Astrocyte of the cerebellum (primary cell): ENCODE results near the gene TRIP11.

Experiments used
- DNase-seq: peaks from one replicate; pipeline ENCODE4 v3.0.0-alpha.2; 2011; ENCODE audit warnings: low read depth
- H3K4me3 ChIP-seq: 2 replicates; pipeline ENCODE4 v1.5.1; 2011; ENCODE audit warnings: mild to moderate bottlenecking, low read depth, low read length, moderate library complexity
- CTCF ChIP-seq: IDR thresholded peaks from 2 replicates; pipeline ENCODE4 v1.5.1; 2012; ENCODE audit warnings: low read length, low read depth, moderate library complexity, mild to moderate bottlenecking; ENCODE audit errors: missing control alignments
- in situ Hi-C: cut with HindIII; loops from 2 replicates; pipeline ENCODE4 v1.10.0; 2017; ENCODE audit warnings: low sequenced_read_pairs

TRIP11 gene

GRCh38 chr14:92010644-92011043 is 29.2 kb downstream of the TRIP11 start:
- no peak overlapping the region for H3K4me3 ChIP-seq
- in situ Hi-C loops: no loop called here
- no peak for TF ChIP-seq CTCF
- no peak for DNase-seq

- in situ Hi-C loops: no loop called here
Observed at GRCh38 chr14:92009604-92010003, 30.3 kb downstream of the TRIP11 start.

DNA sequence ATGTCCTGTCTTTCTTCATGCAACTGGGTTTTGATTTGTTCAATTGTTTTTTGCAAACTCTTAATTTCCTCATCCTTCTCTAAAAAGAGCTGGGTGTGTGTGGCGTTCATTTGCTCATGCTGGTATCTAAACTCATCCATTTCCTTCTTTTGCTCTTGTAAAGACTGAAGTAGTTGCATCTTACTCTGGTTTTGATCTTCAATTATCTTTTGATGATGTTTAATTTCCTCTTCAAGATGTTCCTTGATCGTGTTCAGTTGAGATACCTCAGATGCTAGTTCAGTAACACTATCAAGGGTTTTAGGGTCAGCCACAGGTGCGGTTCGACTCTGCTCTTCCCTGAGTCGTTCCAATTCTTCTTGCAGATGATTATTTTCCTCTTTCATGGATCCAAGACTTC is 34.8 kb downstream of the TRIP11 start:
- H3K4me3 ChIP-seq: no peak overlapping the region
- no peak for DNase-seq
- in situ Hi-C loops: no loop called here
- no peak for TF ChIP-seq CTCF

More at GRCh38 chr14:92009604-92010003, 30.3 kb downstream of the TRIP11 start:
- no peak overlapping the region for H3K4me3 ChIP-seq
- DNase-seq: no peak
- no peak for TF ChIP-seq CTCF

- TF ChIP-seq CTCF: no peak
- no peak for DNase-seq
- H3K4me3 ChIP-seq: no peak overlapping the region
- in situ Hi-C loops: no loop called here
Observed at GRCh38 chr14:92004062-92004461, 35.8 kb downstream of the TRIP11 start.

DNA sequence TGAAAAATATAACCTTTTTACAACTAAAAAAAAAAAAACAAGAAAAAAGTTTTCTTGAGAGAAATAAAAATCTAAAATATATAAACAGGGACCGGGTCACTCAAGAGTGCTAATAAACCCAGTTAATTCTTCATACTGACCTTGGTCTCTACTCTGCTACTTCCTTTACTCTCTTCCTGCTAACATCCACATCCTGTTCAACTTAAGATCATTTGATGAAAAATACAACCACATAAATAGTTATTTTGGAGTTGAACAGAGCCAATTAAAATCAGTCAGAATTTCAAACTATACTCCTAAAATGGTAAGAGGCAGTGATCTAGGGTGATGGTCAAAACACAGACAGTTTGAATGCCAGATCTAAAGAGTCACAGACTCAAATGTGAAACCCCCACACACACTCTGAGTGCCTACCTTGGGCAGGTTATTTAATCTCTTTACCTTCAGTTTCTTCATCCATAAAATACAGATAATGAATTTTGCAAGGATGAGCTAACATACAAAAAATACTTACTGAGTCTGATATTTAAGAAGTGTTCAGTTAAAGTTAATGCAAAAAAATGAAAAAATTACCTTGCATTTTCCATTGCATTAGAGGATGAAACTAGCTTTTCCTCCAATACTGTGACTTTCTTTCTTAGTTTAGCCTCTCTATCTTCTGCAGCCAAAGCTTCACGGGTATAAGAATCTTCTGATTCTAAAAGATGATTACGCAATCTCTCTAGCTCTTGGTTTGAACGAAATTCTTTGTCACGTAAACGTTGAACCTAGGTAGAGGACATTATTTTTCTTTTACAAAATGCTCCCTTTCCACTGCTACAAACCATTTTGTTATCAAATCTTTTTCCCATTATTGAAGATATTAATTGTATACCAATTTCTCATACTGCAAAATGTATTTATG is 40.9 kb downstream of the TRIP11 start:
- no peak for DNase-seq
- in situ Hi-C loops: no loop called here
- H3K4me3 ChIP-seq: no peak overlapping the region
- TF ChIP-seq CTCF: no peak

DNA sequence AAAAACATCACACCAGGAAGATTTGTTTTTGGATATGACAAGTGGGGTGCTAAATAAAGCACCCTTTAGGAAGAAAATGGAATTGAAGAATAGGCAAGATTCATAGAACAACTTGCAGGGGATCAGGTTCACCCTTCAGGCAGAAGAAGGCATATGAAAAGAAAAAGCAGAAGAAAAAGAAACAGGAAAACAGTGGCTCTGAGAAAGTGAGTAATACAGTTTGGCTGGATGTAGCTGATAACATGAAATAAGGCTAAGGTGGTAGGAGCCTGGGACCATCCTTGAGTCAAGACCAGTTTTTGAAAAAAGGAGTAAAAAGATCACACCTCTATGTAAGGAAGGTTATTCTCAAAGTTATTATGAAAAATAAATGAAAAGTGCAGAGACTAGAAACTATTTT is 42.4 kb downstream of the TRIP11 start:
- no peak for DNase-seq
- no peak overlapping the region for H3K4me3 ChIP-seq
- in situ Hi-C loops: no loop called here
- TF ChIP-seq CTCF: no peak
